ENCODE data around the gene CARD19. TPM values are rescaled to one million over a fixed set of nuclear protein-coding genes. Genes with fewer than 3 reads are reported as not detected.
A peak's percentile ranks its signal among the peaks of the same experiment; 100 is the strongest.

CARD19 gene
- total RNA-seq, 4 donors from 2014 or later: 43.2 to 63.6 (median 54.3) TPM

GRCh38 chr9:93127395-93127911 is 31.4 kb downstream of the CARD19 start:
- H3K4me3 ChIP-seq: no peak overlapping the region
- no peaks in the 10 kb centered on the region for H3K9me3 ChIP-seq
- no peak for TF ChIP-seq POLR2A (IDR thresholded peaks at IDR 0.05)
- TF ChIP-seq EP300 (IDR thresholded peaks at IDR 0.05): no peak
- TF ChIP-seq POLR2AphosphoS5 (IDR thresholded peaks at IDR 0.05): no peak
- no peak for TF ChIP-seq CTCF (IDR thresholded peaks at IDR 0.05)
- H3K36me3 ChIP-seq: peaks cover 33% of the 10 kb centered on the region
- DNase-seq (ENCODE audit: low spot score in 2 of 2): peak; percentile 62 to 74
- H3K4me1 ChIP-seq: peaks cover 68% of the 10 kb centered on the region
- H3K27me3 ChIP-seq: no peaks in the 10 kb centered on the region
- H3K27ac ChIP-seq: peak overlapping the region; percentile 71
- 60% methylated on average over 1 of the region's 8 CpGs for WGBS

GRCh38 chr9:93128011-93128714 is 32.1 kb downstream of the CARD19 start:
- Histone ChIP-seq H3K4me1 (peaks cover 75% of the 10 kb centered on the region), H3K27me3 (no peaks in the 10 kb centered on the region), H3K9me3 (no peaks in the 10 kb centered on the region), H3K4me3 (no peak overlapping the region), H3K27ac (peak overlapping the region; percentile 71), H3K36me3 (peaks cover 27% of the 10 kb centered on the region)
- 76% methylated on average over 3 of the region's 14 CpGs for WGBS
- TF ChIP-seq CTCF (IDR thresholded peaks at IDR 0.05) (no peak), POLR2AphosphoS5 (IDR thresholded peaks at IDR 0.05) (no peak), POLR2A (IDR thresholded peaks at IDR 0.05) (no peak), EP300 (IDR thresholded peaks at IDR 0.05) (no peak)
- peak in 1 of 2 donors; percentile 50 for DNase-seq (ENCODE audit: low spot score in 2 of 2)

GRCh38 chr9:93128715-93129224 is 32.8 kb downstream of the CARD19 start:
- H3K9me3 ChIP-seq: no peaks in the 10 kb centered on the region
- peak overlapping the region; percentile 94 for H3K27ac ChIP-seq
- TF ChIP-seq EP300 (IDR thresholded peaks at IDR 0.05) (no peak), CTCF (IDR thresholded peaks at IDR 0.05) (no peak), POLR2AphosphoS5 (IDR thresholded peaks at IDR 0.05) (no peak), POLR2A (IDR thresholded peaks at IDR 0.05) (no peak)
- peaks cover 21% of the 10 kb centered on the region for H3K36me3 ChIP-seq
- no peak overlapping the region for H3K4me3 ChIP-seq
- H3K27me3 ChIP-seq: no peaks in the 10 kb centered on the region
- DNase-seq (ENCODE audit: low spot score in 2 of 2): no peak
- H3K4me1 ChIP-seq: peaks cover 78% of the 10 kb centered on the region
- 69% methylated on average over 8 of the region's 10 CpGs for WGBS

GRCh38 chr9:93129286-93129685 is 33.3 kb downstream of the CARD19 start:
- peak in 1 of 2 donors; percentile 78 for DNase-seq (ENCODE audit: low spot score in 2 of 2)
- Histone ChIP-seq H3K27ac (peak overlapping the region; percentile 94), H3K4me3 (no peak overlapping the region), H3K36me3 (peaks cover 16% of the 10 kb centered on the region), H3K27me3 (no peaks in the 10 kb centered on the region), H3K9me3 (no peaks in the 10 kb centered on the region), H3K4me1 (peaks cover 79% of the 10 kb centered on the region)
- no peak for TF ChIP-seq POLR2A (IDR thresholded peaks at IDR 0.05)
- TF ChIP-seq POLR2AphosphoS5 (IDR thresholded peaks at IDR 0.05): peak in 1 of 3 donors; percentile 4
- no peak for TF ChIP-seq CTCF (IDR thresholded peaks at IDR 0.05)
- 57% methylated on average over 7 of the region's 8 CpGs for whole genome bisulfite sequencing

- peak overlapping the region; percentile 94 for H3K27ac ChIP-seq
These were observed 33.9 kb downstream of the CARD19 start for GRCh38 chr9:93129691-93130500.

More at GRCh38 chr9:93129691-93130500, 33.9 kb downstream of the CARD19 start:
- H3K27me3 ChIP-seq: no peaks in the 10 kb centered on the region
- H3K9me3 ChIP-seq: no peaks in the 10 kb centered on the region
- H3K36me3 ChIP-seq: peaks cover 10% of the 10 kb centered on the region
- peaks cover 85% of the 10 kb centered on the region for H3K4me1 ChIP-seq
- TF ChIP-seq EP300 (IDR thresholded peaks at IDR 0.05) (no peak), POLR2A (IDR thresholded peaks at IDR 0.05) (no peak), POLR2AphosphoS5 (IDR thresholded peaks at IDR 0.05) (no peak), CTCF (IDR thresholded peaks at IDR 0.05) (no peak)
- WGBS: 41% methylated on average over 9 of the region's 11 CpGs
- no peak for DNase-seq (ENCODE audit: low spot score in 2 of 2)
- H3K4me3 ChIP-seq: no peak overlapping the region
